A673 (cell line): Measurements from ENCODE around the gene RBM19.

Experiments used
- EZH2 ChIP-seq: fragments of 200-600 bp; sonication (generic); IDR thresholded peaks from 2 replicates; pipeline ENCODE4 v1.6.1; 2017; ENCODE audit warnings: borderline replicate concordance, low read depth, mild to moderate bottlenecking, mixed read lengths, antibody characterized with exemption, low read length; ENCODE audit not compliant: poor library complexity, severe bottlenecking
- TF ChIP-seq, protein P1 (sequence below): fragments of 300-800, 200-600 bp; sonication (generic); conservative IDR thresholded peaks from 2 replicates; pipeline ENCODE4 v1.5.1; 2017; ENCODE audit warnings: low read depth, mild to moderate bottlenecking, antibody characterized with exemption, low read length, moderate library complexity, mixed read lengths

DNA sequence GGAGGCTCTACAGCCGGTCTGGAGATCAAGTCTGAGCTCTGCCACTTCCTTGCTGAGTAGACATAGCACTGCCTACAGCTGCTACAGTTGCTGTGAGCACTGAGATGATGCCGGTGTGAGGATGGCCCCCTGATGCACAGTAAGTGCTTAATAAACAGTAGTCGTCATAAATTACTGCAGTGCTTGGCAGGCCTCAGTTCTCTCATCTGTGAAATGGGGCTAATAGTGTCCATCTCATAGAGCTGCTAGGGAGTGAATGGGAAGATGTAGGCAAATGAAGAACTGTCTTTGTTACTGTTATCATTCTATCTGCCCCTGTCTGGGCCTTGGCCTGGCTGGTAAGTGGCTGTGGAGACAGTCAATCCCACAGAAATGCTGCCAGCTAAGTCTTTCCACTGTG, 124.3 kb downstream of the RBM19 start:
- TF ChIP-seq, protein P1, sequence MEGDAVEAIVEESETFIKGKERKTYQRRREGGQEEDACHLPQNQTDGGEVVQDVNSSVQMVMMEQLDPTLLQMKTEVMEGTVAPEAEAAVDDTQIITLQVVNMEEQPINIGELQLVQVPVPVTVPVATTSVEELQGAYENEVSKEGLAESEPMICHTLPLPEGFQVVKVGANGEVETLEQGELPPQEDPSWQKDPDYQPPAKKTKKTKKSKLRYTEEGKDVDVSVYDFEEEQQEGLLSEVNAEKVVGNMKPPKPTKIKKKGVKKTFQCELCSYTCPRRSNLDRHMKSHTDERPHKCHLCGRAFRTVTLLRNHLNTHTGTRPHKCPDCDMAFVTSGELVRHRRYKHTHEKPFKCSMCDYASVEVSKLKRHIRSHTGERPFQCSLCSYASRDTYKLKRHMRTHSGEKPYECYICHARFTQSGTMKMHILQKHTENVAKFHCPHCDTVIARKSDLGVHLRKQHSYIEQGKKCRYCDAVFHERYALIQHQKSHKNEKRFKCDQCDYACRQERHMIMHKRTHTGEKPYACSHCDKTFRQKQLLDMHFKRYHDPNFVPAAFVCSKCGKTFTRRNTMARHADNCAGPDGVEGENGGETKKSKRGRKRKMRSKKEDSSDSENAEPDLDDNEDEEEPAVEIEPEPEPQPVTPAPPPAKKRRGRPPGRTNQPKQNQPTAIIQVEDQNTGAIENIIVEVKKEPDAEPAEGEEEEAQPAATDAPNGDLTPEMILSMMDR = no peak
- TF ChIP-seq EZH2 = no peak
